Upper lobe of right lung (tissue), 1 donor: ENCODE data around the gene GFI1. TPM values are rescaled to one million over a fixed set of nuclear protein-coding genes. Genes with fewer than 3 reads are reported as not detected.

Experiments used
- ATAC-seq: fragments of 200-7000 bp; cut with Tn5 transposase; one replicate; pipeline ENCODE4 v1.9.1; 2020; ENCODE audit warnings: mild to moderate bottlenecking, moderate library complexity
- DNase-seq: peaks from one replicate; pipeline ENCODE4 v3.0.0-alpha.2; 2020
- H3K27ac ChIP-seq: fragments of 200-600 bp; one replicate; pipeline ENCODE4 v1.8.0; 2022
- H3K27me3 ChIP-seq: fragments of 200-600 bp; one replicate; pipeline ENCODE4 v1.8.0; 2022; ENCODE audit warnings: mild to moderate bottlenecking
- H3K36me3 ChIP-seq: fragments of 200-600 bp; one replicate; pipeline ENCODE4 v1.8.0; 2022
- H3K4me1 ChIP-seq: fragments of 200-600 bp; one replicate; pipeline ENCODE4 v1.8.0; 2022
- H3K4me3 ChIP-seq: fragments of 200-600 bp; one replicate; pipeline ENCODE4 v1.8.0; 2022; ENCODE audit warnings: mild to moderate bottlenecking
- H3K9me3 ChIP-seq: fragments of 200-600 bp; one replicate; pipeline ENCODE4 v1.8.0; 2022
- CTCF ChIP-seq: fragments of 200-600 bp; IDR thresholded peaks from one replicate; pipeline ENCODE4 v1.8.0; 2022; ENCODE audit warnings: antibody characterized with exemption
- intact Hi-C: fragments of 100-400 bp; cut with DNase I; formaldehyde crosslinking; loops from one replicate; pipeline ENCODE4 v1.11.0; 2022
- total RNA-seq: library from RNA; stranded (reverse); fragmentation: NEBNext Ultra II Directional; extraction: Animal tissue kit (Norgen Biotek cat#: 25700); gene quantifications from one replicate; pipeline ENCODE4 v1.2.1, GENCODE V29; 2021
- donor health status: DM: no; HTN: yes; CAD: no; lungs with severe emphysema.

GFI1 gene
- total RNA-seq, 1 donor from 2014 or later = 5.4 TPM

- intact Hi-C loops = no loop called here
These were observed 56.7 kb downstream of the GFI1 start for GRCh38 chr1:92430030-92430429.

GRCh38 chr1:92425617-92426016 is 61.1 kb downstream of the GFI1 start:
- DNase-seq (no peak), ATAC-seq (no peak)
- intact Hi-C loops = no loop called here
- H3K27ac ChIP-seq = no peak overlapping the region
- no peak overlapping the region for H3K4me3 ChIP-seq
- H3K4me1 ChIP-seq = no peaks in the 10 kb centered on the region
- H3K9me3 ChIP-seq = no peaks in the 10 kb centered on the region
- no peaks in the 10 kb centered on the region for H3K27me3 ChIP-seq
- no peak for TF ChIP-seq CTCF
- H3K36me3 ChIP-seq = no peaks in the 10 kb centered on the region

More at GRCh38 chr1:92430030-92430429, 56.7 kb downstream of the GFI1 start:
- H3K27me3 ChIP-seq = no peaks in the 10 kb centered on the region
- H3K4me1 ChIP-seq = no peaks in the 10 kb centered on the region
- DNase-seq = no peak
- no peaks in the 10 kb centered on the region for H3K9me3 ChIP-seq
- no peak for ATAC-seq
- no peak for TF ChIP-seq CTCF
- no peak overlapping the region for H3K4me3 ChIP-seq
- H3K27ac ChIP-seq = no peak overlapping the region
- no peaks in the 10 kb centered on the region for H3K36me3 ChIP-seq

Other genes starting within 250 kb of the GFI1 start
- 5.8 TPM for gene GLMN, start 187.9 kb downstream of the GFI1 start, total RNA-seq
- 22.3 TPM for gene RPAP2, start 187.9 kb downstream of the GFI1 start, total RNA-seq